CD4-positive, alpha-beta T cell (primary cell): ENCODE data around the gene GBA2. TPM values are rescaled to one million over a fixed set of nuclear protein-coding genes. Genes with fewer than 3 reads are reported as not detected.

Source experiments
- ATAC-seq: fragments of 200-7000 bp; cut with Tn5 transposase; one replicate; pipeline ENCODE4 v1.10.0; 2022; ENCODE audit warnings: mild to moderate bottlenecking; ENCODE audit not compliant: poor library complexity
- CTCF ChIA-PET: fragments of 350-600 bp; sonication (Branson Sonifier 250); formaldehyde crosslinking; loops from one replicate; lab custom pipeline; 2021; ENCODE audit warnings: antibody characterized with exemption, inconsistent platforms; lab: Charles Lee
- POLR2A ChIA-PET: fragments of 350-600 bp; sonication (Branson Sonifier 250); formaldehyde crosslinking; loops from one replicate; lab custom pipeline; 2021; ENCODE audit warnings: antibody characterized with exemption, inconsistent platforms; lab: Charles Lee
- DNase-seq, 14 experiments: peaks; one replicate each; pipeline ENCODE4 v3.0.0-alpha.2; 2013 to 2020; ENCODE audit warnings: mixed read lengths in 2 of 14
- H3K27ac ChIP-seq, 2 donors: one replicate each; pipeline versions ENCODE4 v1.5.1 to v1.7.0; 2013; ENCODE audit warnings: low read length in 2 of 2, low read depth in 1 of 2, mild to moderate bottlenecking in 1 of 2
- H3K27me3 ChIP-seq, 2 experiments: 1 replicate in 1 of 2; 2 replicates in 1 of 2; pipeline versions ENCODE4 v1.6.1 to v1.7.0; 2013; ENCODE audit warnings: low read length in 2 of 2, control low read depth in 1 of 2, mild to moderate bottlenecking in 1 of 2, moderate library complexity in 1 of 2; ENCODE audit not compliant: insufficient read depth in 2 of 2, control insufficient read depth in 1 of 2
- H3K36me3 ChIP-seq: one replicate; pipeline ENCODE4 v1.6.1; 2013; ENCODE audit warnings: low read length, control low read depth; ENCODE audit not compliant: insufficient read depth
- H3K4me1 ChIP-seq: one replicate; pipeline ENCODE4 v1.6.1; 2013; ENCODE audit warnings: low read length, control low read depth; ENCODE audit not compliant: insufficient read depth
- H3K4me3 ChIP-seq: one replicate; pipeline ENCODE4 v1.5.1; 2013; ENCODE audit warnings: mild to moderate bottlenecking, low read length, moderate library complexity
- H3K9me3 ChIP-seq, 2 experiments: 1 replicate in 1 of 2; 2 replicates in 1 of 2; pipeline versions ENCODE4 v1.6.1 to v1.7.0; 2013; ENCODE audit warnings: low read length in 2 of 2, mild to moderate bottlenecking in 2 of 2, control low read depth in 1 of 2, moderate library complexity in 1 of 2; ENCODE audit not compliant: control insufficient read depth in 1 of 2, insufficient read depth in 1 of 2
- H3K27ac Mint-ChIP-seq: one replicate; pipeline ENCODE4 v1.8.0; 2020; ENCODE audit warnings: mixed read lengths
- H3K27me3 Mint-ChIP-seq: one replicate; pipeline ENCODE4 v1.8.0; 2021; ENCODE audit warnings: mixed read lengths
- H3K36me3 Mint-ChIP-seq: one replicate; pipeline ENCODE4 v1.8.0; 2021; ENCODE audit warnings: low read depth, mixed read lengths
- H3K4me1 Mint-ChIP-seq: one replicate; pipeline ENCODE4 v1.8.0; 2021; ENCODE audit warnings: low read depth, mixed read lengths
- H3K4me3 Mint-ChIP-seq: one replicate; pipeline ENCODE4 v1.8.0; 2020; ENCODE audit warnings: mild to moderate bottlenecking, mixed read lengths
- H3K9me3 Mint-ChIP-seq: one replicate; pipeline ENCODE4 v1.8.0; 2020; ENCODE audit warnings: mixed read lengths
- CTCF ChIP-seq: fragments of 200-600 bp; IDR thresholded peaks from one replicate; pipeline ENCODE4 v1.8.0; 2022; ENCODE audit warnings: antibody characterized with exemption, mild to moderate bottlenecking
- intact Hi-C, 2 experiments: fragments of 100-400 bp; cut with DNase I in 1 of 2; cut with micrococcal nuclease in 1 of 2; formaldehyde crosslinking; loops; one replicate each; pipeline versions ENCODE4 v1.15.1 to v1.9.0; 2023 to 2025; cut with DNase I, micrococcal nuclease
- total RNA-seq, 174 experiments: library from RNA in 2 of 174; stranded (reverse) in 2 of 174; gene quantifications; one replicate each; pipeline ENCODE4 v1.2.3 and lab custom pipeline; 2021 to 2026

GBA2 gene
- total RNA-seq, 2 experiments from 2014 or later = 17.3 to 18.6 TPM

DNA sequence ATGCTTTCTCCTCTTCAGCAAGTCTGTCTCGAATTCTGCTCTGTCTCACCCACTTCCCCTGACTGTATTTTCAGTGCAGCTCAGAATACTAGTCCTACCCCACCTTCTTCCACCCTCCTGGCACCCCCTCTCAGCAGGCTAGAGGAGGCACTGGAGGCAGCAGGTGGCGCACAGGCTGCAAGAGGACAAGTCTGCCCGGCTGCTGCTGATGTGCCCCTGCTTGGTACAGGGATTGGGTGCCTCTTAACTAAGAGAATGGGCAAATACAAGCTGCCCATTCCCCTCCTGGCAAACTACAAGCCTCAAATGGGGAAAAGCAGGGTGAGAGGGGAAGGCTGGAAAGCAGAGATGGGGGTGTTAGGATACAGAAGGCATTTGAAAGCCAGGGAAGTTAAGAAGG lies 22.1 kb downstream of the GBA2 start:
- H3K27me3 ChIP-seq = no peaks in the 10 kb centered on the region
- Mint-ChIP-seq H3K36me3 (peaks cover 48% of the 10 kb centered on the region), H3K27me3 (no peaks in the 10 kb centered on the region), H3K27ac (no peak overlapping the region), H3K4me3 (peak overlapping the region; percentile 65), H3K9me3 (no peaks in the 10 kb centered on the region), H3K4me1 (peaks cover 6% of the 10 kb centered on the region)
- CTCF ChIA-PET = interaction anchor here (0.9 to 5.8 kb wide), 9 partner anchors 9 to 123 kb away, joined by 3 to 26 read pairs (median 5); partner anchors contain the start of genes GBA2 and RGP1
- H3K9me3 ChIP-seq = no peaks in the 10 kb centered on the region
- intact Hi-C loops = loop anchor here in 1 of 2 experiments (2.0 kb wide), 1 partner anchor 30 kb away; no protein-coding TSS in a partner anchor
- peaks cover 59% of the 10 kb centered on the region for H3K4me1 ChIP-seq
- peak overlapping the region in 1 of 2 donors; percentile 40 for H3K27ac ChIP-seq
- H3K36me3 ChIP-seq = peaks cover 59% of the 10 kb centered on the region
- peak; percentile 14 for TF ChIP-seq CTCF
- H3K4me3 ChIP-seq = no peak overlapping the region
- ATAC-seq (peak; percentile 79), DNase-seq (peak in 12 of 14 experiments; percentile 21 to 68 (median 45))
- POLR2A ChIA-PET = interaction anchor here (1.2 to 3.8 kb wide), 6 partner anchors 10 to 110 kb away, joined by 3 to 25 read pairs (median 6); partner anchors contain the start of genes ARHGEF39, CCDC107, GBA2 and RGP1

DNA sequence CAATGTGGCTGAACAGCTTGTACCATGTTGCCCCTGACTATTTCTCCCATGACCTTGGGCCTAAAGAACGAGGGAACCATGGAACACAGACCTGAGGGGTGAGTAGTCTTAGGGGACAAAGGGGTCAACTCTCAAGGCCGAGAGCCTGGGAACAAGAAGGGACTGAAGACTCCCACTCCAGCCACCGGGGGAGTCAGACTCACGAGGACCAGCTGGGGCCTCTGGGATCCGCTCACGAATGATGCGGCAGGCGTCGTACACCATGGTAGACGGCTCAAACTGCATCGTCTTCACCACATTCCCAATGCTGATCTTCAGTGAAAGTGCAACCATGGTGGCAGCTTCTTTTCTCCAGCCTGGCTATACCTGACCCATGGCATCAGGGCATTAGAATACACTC lies 23.7 kb downstream of the GBA2 start:
- peaks cover 6% of the 10 kb centered on the region for H3K4me1 Mint-ChIP-seq
- H3K9me3 ChIP-seq = no peaks in the 10 kb centered on the region
- H3K4me3 ChIP-seq = no peak overlapping the region
- no peak overlapping the region for H3K27ac ChIP-seq
- ATAC-seq (no peak), DNase-seq (no peak)
- H3K36me3 ChIP-seq = peaks cover 74% of the 10 kb centered on the region
- intact Hi-C loops = no loop called here
- TF ChIP-seq CTCF = no peak
- H3K36me3 Mint-ChIP-seq = peaks cover 64% of the 10 kb centered on the region
- H3K27me3 Mint-ChIP-seq = no peaks in the 10 kb centered on the region
- ChIA-PET POLR2A (no interaction called here), CTCF (no interaction called here)
- no peaks in the 10 kb centered on the region for H3K27me3 ChIP-seq
- H3K4me1 ChIP-seq = peaks cover 44% of the 10 kb centered on the region
- no peaks in the 10 kb centered on the region for H3K9me3 Mint-ChIP-seq
- no peak overlapping the region for H3K4me3 Mint-ChIP-seq
- no peak overlapping the region for H3K27ac Mint-ChIP-seq

GRCh38 chr9:35723908-35724307 lies 25.1 kb downstream of the GBA2 start:
- Mint-ChIP-seq H3K4me3 (no peak overlapping the region), H3K36me3 (peaks cover 78% of the 10 kb centered on the region), H3K27ac (no peak overlapping the region)

More at GRCh38 chr9:35723908-35724307, 25.1 kb downstream of the GBA2 start:
- DNase-seq (no peak), ATAC-seq (no peak)
- ChIA-PET POLR2A (interaction anchor here (1.0 kb wide), 1 partner anchor 8 kb away, joined by 3 read pairs; the partner anchor contains the start of genes CREB3 and TLN1), CTCF (interaction anchor here (0.6 kb wide), 1 partner anchor 113 kb away, joined by 3 read pairs; no protein-coding TSS in a partner anchor)
- intact Hi-C loops = no loop called here
- Histone ChIP-seq H3K9me3 (no peaks in the 10 kb centered on the region), H3K36me3 (peaks cover 87% of the 10 kb centered on the region), H3K4me1 (peaks cover 30% of the 10 kb centered on the region), H3K4me3 (no peak overlapping the region), H3K27ac (no peak overlapping the region), H3K27me3 (no peaks in the 10 kb centered on the region)
- H3K27me3 Mint-ChIP-seq = no peaks in the 10 kb centered on the region
- no peaks in the 10 kb centered on the region for H3K9me3 Mint-ChIP-seq
- peaks cover 6% of the 10 kb centered on the region for H3K4me1 Mint-ChIP-seq
- TF ChIP-seq CTCF = no peak
